ENCODE results near the gene PTPN2.

The PTPN2 gene

GRCh38 chr18:12745095-12745795 is 138.8 kb downstream of the PTPN2 start:
- H3K4me3 ChIP-seq (ENCODE audit: low read length), result no peak overlapping the region
- DNase-seq (ENCODE audit: low read depth), result peak; percentile 76
- no peak for TF ChIP-seq CTCF (conservative IDR thresholded peaks at IDR 0.05; ENCODE audit: low read length)

GRCh38 chr18:12744103-12744502 is 139.9 kb downstream of the PTPN2 start:
- H3K4me3 ChIP-seq (ENCODE audit: low read length), result no peak overlapping the region

GRCh38 chr18:12742453-12742852 is 141.6 kb downstream of the PTPN2 start:
- DNase-seq (ENCODE audit: low read depth), result peak; percentile 63
- no peak overlapping the region for H3K4me3 ChIP-seq (ENCODE audit: low read length)
- no peak for TF ChIP-seq CTCF (conservative IDR thresholded peaks at IDR 0.05; ENCODE audit: low read length)

More at GRCh38 chr18:12744103-12744502, 139.9 kb downstream of the PTPN2 start:
- TF ChIP-seq CTCF (conservative IDR thresholded peaks at IDR 0.05; ENCODE audit: low read length), result peak; percentile 77
- DNase-seq (ENCODE audit: low read depth), result peak; percentile 75

All from AG10803 (cell line).